Panc1 (cell line): ENCODE results near the gene MYO1B. TPM values are rescaled to one million over a fixed set of nuclear protein-coding genes. Genes with fewer than 3 reads are reported as not detected.

Experiments used
- ATAC-seq: fragments of 200-7000 bp; cut with Tn5 transposase; 2 replicates; pipeline ENCODE4 v1.9.1; 2020; ENCODE audit warnings: mild to moderate bottlenecking, moderate library complexity
- BruUV-seq: library from RNA; stranded (reverse); fragments of 400-500 nt; replicated peaks from 2 replicates; lab custom pipeline; 2021; lab: Mats Ljungman, UMichigan
- CTCF ChIA-PET: fragments of 300-600 bp; sonication (Branson Sonifier 250); formaldehyde crosslinking; loops from one replicate; lab custom pipeline; 2022; ENCODE audit warnings: antibody characterized with exemption; lab: Charles Lee
- POLR2A ChIA-PET: fragments of 300-600 bp; sonication (Branson Sonifier 250); formaldehyde crosslinking; loops from one replicate; lab custom pipeline; 2022; ENCODE audit warnings: antibody characterized with exemption; lab: Charles Lee
- DNase-seq: peaks from one replicate; pipeline ENCODE4 v3.0.0-alpha.2; 2010; ENCODE audit warnings: low read depth, low spot score
- H3K27ac ChIP-seq: 2 replicates; pipeline ENCODE4 v1.5.1; 2011; ENCODE audit warnings: mild to moderate bottlenecking, low read length, inconsistent platforms
- H3K27me3 ChIP-seq: fragments of 200-500 bp; sonication (Bioruptor generic); 2 replicates; pipeline ENCODE4 v1.6.0; 2014; ENCODE audit warnings: low read length, inconsistent platforms; ENCODE audit not compliant: control insufficient read depth, insufficient read depth
- H3K36me3 ChIP-seq: fragments of 200-500 bp; sonication (Bioruptor generic); 2 replicates; pipeline ENCODE4 v1.5.1; 2014; ENCODE audit warnings: inconsistent platforms, mild to moderate bottlenecking, low read length, moderate library complexity; ENCODE audit not compliant: control insufficient read depth, insufficient read depth
- H3K4me1 ChIP-seq: 2 replicates; pipeline ENCODE4 v1.5.1; 2011; ENCODE audit warnings: inconsistent platforms, mild to moderate bottlenecking, low read length, moderate library complexity; ENCODE audit not compliant: control insufficient read depth, insufficient read depth
- H3K4me3 ChIP-seq, 2 experiments: 2 replicates each; pipeline ENCODE4 v1.5.1; 2011 to 2012; ENCODE audit warnings: low read depth in 2 of 2, low read length in 2 of 2, mild to moderate bottlenecking in 2 of 2, inconsistent platforms in 1 of 2, moderate library complexity in 1 of 2
- H3K9me3 ChIP-seq: fragments of 200-500 bp; sonication (Bioruptor generic); 2 replicates; pipeline ENCODE4 v1.5.1; 2014; ENCODE audit warnings: low read depth, mild to moderate bottlenecking, inconsistent platforms, low read length, moderate library complexity; ENCODE audit not compliant: control insufficient read depth, insufficient read depth
- CTCF ChIP-seq: fragments of 450-650 bp; IDR thresholded peaks from 2 replicates; pipeline ENCODE4 v1.5.1; 2017; ENCODE audit warnings: mild to moderate bottlenecking
- POLR2AphosphoS5 ChIP-seq: IDR thresholded peaks from 2 replicates; pipeline ENCODE4 v1.6.1; 2012; ENCODE audit warnings: mild to moderate bottlenecking, low read depth, low read length, moderate library complexity
- REST ChIP-seq, 2 experiments: IDR thresholded peaks; 2 replicates each; pipeline ENCODE4 v1.6.1; 2011 to 2012; ENCODE audit warnings: low read depth in 2 of 2, control low read depth in 1 of 2, low read length in 1 of 2, mild to moderate bottlenecking in 1 of 2, moderate library complexity in 1 of 2; ENCODE audit not compliant: insufficient read depth in 1 of 2
- SIN3A ChIP-seq: IDR thresholded peaks from 2 replicates; pipeline ENCODE4 v1.6.1; 2012; ENCODE audit warnings: low read depth, mild to moderate bottlenecking, low read length, moderate library complexity, borderline replicate concordance; ENCODE audit not compliant: insufficient read depth
- TCF7L2 ChIP-seq: IDR thresholded peaks from 2 replicates; pipeline ENCODE4 v1.6.1; 2011; ENCODE audit warnings: mild to moderate bottlenecking, low read depth, low read length, inconsistent platforms
- in situ Hi-C: cut with HindIII; loops from 2 replicates; pipeline ENCODE4 v1.10.0; 2016; ENCODE audit warnings: low sequenced_read_pairs, low pct_unique_long_range_greater_than_20kb
- intact Hi-C: fragments of 100-400 bp; cut with micrococcal nuclease; formaldehyde crosslinking; loops from one replicate; pipeline ENCODE4 v1.10.0; 2022; ENCODE audit not compliant: unreplicated experiment
- total RNA-seq: library from RNA; stranded (reverse); gene quantifications from one replicate; pipeline ENCODE4 v1.2.1, GENCODE V29; 2021; ENCODE audit not compliant: unreplicated experiment

Gene MYO1B
- total RNA-seq, 1 experiment from 2014 or later, result 51.5 TPM

DNA sequence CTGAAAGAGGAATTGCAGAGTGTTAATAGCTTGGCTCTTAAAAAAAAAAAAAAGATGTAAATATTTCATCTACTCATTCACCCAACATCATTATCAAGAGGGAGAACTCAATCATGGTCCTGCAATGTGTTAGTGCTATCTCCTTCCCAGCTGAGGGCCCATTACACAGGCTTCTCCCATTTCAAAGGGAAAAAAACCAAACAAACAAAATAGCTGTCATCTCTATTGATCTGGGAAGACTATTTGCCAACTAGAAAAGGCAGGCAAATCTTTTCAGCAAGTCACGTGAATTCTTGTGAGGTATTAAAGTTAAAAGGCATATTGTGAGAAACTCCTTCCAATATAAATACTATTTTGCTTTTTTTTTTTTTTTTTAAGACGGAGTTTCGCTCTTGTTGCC, 194.3 kb downstream of the MYO1B start:
- H3K4me3 ChIP-seq, result no peak overlapping the region
- H3K27ac ChIP-seq, result no peak overlapping the region
- no peaks in the 10 kb centered on the region for H3K4me1 ChIP-seq
- ChIA-PET POLR2A (no interaction called here), CTCF (interaction anchor here (0.6 kb wide), 1 partner anchor 73 kb away, joined by 5 read pairs; no protein-coding TSS in a partner anchor)
- TF ChIP-seq TCF7L2 (no peak), REST (IDR thresholded peaks at IDR 0.05; ENCODE audit: insufficient read depth in 1 of 2, low read depth in 2 of 2, low read length in 1 of 2) (no peak), POLR2AphosphoS5 (no peak)
- no peaks in the 10 kb centered on the region for H3K9me3 ChIP-seq
- no peaks in the 10 kb centered on the region for H3K36me3 ChIP-seq
- in situ Hi-C loops (no loop called here), intact Hi-C loops (no loop called here)
- DNase-seq, result no peak
- H3K27me3 ChIP-seq, result no peaks in the 10 kb centered on the region
- BruUV-seq, result no TSS peak
- no peak for ATAC-seq

DNA sequence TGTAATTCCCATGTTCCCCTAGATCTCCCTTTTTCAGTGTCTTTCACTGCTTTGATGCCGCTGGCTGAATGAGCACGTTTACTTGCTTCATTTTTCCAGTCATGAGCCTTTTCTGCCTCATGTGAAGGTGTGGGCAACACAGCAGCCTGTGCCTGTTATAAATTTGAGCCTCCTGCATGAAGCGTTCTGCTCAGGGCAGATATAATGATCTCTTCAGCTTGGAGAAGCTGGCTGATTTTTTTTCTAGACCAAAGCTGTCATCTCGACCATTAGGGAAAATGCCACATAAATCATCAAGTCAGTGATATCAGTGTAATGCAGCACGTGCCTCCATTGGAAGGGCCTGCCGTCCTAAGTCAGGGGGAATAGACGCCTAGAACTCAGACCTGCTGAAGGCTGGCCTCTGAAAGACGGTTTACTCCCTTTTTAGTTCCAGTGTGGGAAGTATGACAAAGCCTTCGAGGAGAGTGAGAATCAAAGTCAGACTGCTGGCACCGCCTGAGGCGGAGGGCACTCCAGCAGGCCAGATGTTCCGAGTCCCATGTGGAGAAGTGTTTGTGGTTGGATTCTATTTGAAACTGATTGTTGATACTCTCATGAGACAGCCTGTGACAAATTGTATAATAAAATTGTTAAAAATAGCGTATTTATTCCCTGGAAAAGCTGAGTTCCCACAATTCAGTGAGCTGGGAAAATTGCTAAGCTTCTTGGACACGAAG, 196.5 kb downstream of the MYO1B start:
- in situ Hi-C loops, result no loop called here
- no peak for DNase-seq
- Histone ChIP-seq H3K36me3 (no peaks in the 10 kb centered on the region), H3K27me3 (peaks cover 4% of the 10 kb centered on the region; the same call in 1 of the 2 replicates), H3K9me3 (no peaks in the 10 kb centered on the region), H3K27ac (no peak overlapping the region), H3K4me1 (no peaks in the 10 kb centered on the region), H3K4me3 (no peak overlapping the region)
- intact Hi-C loops, result no loop called here
- ChIA-PET CTCF (no interaction called here), POLR2A (no interaction called here)
- no TSS peak for BruUV-seq
- TF ChIP-seq TCF7L2, result no peak
- no peak for TF ChIP-seq SIN3A
- TF ChIP-seq POLR2AphosphoS5, result no peak
- TF ChIP-seq REST (IDR thresholded peaks at IDR 0.05; ENCODE audit: insufficient read depth in 1 of 2, low read depth in 2 of 2, low read length in 1 of 2), result no peak
- TF ChIP-seq CTCF, result no peak
- ATAC-seq, result peak; percentile 30
